T-helper 22 cell (primary cell): ENCODE measurements around the gene TMEM123.
A peak's percentile ranks its signal among the peaks of the same experiment; 100 is the strongest.

ENCODE experiments used
- DNase-seq: peaks from one replicate; pipeline ENCODE4 v3.0.0-alpha.2; 2020; ENCODE audit warnings: low read depth

The TMEM123 gene

GRCh38 chr11:102359372-102359771, 93.2 kb downstream of the TMEM123 start:
- DNase-seq = no peak

- no peak for DNase-seq
Measured at GRCh38 chr11:102357116-102357515, 95.4 kb downstream of the TMEM123 start.

GRCh38 chr11:102347462-102348370, 104.8 kb downstream of the TMEM123 start:
- DNase-seq = no peak

- DNase-seq = peak; percentile 95
Measured at GRCh38 chr11:102346748-102347461, 105.7 kb downstream of the TMEM123 start, which contains the start of gene BIRC2. TSS of gene BIRC2 (plus strand) at chr11:102347214. CDS start at chr11:102349855, 2,641 bp downstream.

GRCh38 chr11:102346456-102346747, 106.2 kb downstream of the TMEM123 start:
- no peak for DNase-seq
